Vein endothelial cell (primary cell): ENCODE data around the gene CCNI2. TPM values are rescaled to one million over a fixed set of nuclear protein-coding genes. Genes with fewer than 3 reads are reported as not detected.

Source experiments
- total RNA-seq: library from RNA; depleted of rRNA; stranded (reverse); fragments of >200 nt; gene quantifications from 2 replicates; pipeline ENCODE4 v1.2.3, GENCODE V29; 2012

The CCNI2 gene, protein sequence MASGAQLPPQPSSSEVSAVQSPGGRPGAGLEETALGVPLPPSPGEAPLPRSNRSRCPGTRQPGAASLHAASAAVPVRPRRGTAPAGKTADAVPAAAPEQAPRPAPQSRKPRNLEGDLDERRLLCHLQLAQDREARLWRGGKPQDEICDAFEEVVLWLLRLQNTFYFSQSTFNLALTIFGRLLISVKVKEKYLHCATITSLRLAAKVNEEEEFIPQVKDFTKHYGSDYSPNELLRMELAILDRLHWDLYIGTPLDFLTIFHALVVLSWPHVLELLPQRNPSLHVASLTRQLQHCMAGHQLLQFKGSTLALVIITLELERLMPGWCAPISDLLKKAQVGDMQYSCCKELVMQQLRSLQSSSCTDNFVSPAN
- under 0.01 TPM in 1 of 2 replicates, not detected in the other for total RNA-seq

DNA sequence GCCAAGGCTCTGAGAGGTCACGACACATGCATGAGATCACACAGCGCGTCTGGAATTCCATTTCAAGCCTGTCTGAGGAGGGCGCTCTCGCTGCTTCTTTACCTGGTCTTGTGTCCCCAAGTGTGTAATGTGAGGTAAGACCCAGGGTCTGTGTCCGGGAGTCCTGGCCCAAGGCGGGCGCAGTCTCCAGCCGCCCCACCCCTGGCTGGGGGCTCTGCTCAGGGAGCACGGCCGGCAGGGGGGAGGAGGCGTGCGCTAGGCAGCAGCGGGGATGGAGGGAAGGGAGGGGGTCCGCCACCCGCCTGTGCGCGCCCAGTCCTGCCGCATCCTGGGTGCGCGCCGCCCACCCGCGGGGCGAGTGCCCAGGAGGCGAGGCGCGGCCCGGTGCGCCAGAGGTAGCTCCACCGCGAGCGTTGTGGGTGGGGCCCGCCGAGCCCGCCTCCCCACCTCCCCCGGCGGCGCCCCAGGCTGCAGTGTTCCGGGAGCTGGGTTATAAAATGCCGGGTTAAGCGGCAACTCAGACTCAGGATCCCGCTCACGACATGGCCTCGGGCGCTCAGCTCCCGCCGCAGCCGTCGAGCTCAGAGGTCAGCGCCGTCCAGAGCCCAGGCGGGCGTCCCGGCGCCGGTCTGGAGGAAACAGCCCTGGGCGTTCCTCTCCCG, at the start of gene CCNI2:
TSS of gene CCNI2 (plus strand) at position 473 of the 662 bp plus-strand sequence. CDS start at position 543, 70 bp downstream.

DNA sequence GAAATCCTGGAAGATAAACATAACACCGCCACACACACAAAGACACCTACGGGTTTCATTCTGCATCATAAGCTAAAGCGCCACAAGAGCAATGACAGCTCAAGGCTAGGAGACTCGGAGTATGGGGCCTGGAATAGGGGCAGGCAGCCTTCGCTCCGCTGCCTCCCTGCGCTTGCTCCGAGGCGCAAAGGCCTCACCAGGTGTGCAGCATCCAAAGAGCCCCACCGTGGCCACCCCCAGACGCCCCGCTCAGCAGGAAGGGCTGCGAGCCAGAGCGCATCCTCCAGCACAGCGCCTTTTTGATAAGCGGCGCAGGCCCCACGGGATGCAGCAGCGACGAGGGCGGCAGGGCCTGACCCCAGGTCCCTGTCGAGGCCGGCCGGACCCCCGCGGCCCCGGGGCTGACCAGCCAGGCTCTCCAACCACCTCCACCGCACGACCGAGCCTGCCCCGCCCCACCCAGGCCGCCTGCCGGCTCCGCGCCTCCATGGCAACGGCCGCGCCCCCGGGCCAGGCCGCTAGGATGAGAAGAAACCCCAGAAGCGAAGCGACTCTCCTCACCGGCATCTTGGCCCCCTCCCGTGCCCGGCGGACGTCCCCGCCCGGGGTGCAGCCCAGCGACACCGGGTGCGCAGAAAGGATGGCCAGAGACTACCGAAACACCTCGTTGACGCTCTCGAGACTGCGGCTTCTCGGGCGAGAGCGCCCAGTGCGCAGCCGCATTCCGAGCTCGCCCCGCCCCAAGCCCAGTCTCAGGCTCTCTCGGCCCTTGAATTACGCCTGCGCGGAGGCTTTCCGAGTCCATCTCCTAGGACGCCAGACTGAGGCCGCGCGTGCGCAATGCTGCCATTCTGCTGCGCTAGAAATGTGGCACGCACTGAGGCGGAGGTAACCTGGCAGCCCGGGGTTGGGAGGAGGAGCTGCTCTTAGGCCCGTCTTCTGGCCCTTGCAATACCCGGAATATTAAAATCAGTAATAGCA, 10.1 kb upstream of the CCNI2 start, which contains the start of gene KIF3A:
TSS of gene KIF3A (minus strand) at position 694 of the 981 bp plus-strand sequence. CDS start at position 567, 127 bp downstream.

DNA sequence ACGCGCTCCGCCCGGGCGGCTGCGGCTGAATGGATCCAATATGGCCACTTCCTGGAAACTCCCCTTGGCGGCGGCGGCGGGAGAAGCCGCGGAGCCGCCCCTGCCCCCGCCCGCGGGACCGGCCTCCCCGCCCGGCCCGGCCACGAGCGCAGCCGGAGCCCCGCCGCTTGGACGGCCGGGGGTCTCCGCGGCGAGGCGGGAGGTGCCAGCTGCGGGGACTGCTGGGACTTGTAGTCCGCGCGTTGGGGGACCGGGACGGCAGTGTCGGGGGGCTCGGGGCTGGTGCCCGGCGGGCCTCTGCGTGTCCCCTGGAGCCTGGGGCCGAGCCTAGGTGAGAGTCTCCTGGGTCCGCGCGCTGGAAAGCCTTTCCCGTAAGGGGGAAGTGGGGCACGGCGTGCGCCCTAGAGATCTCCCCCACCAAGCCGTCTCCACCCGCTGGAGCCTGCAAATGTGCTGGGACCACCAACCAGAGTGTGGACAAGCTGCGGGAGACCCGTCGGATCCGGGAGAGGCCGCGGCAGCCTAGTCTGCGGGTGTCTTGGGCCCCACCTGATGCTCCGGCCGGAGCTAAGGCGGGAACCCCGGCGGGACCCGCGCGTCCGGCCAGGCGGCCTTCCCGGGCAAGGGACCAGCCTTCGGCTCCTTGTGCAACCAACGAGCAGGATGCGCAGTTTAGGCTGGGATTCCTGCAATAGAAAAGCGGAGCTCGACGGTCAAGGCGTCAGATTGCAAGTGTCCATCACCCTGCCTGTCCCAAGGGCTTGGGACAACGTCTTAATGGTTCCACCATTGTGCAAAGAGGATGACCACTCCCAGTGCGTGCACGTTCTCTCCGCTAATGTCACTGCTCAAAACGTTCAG, 30.2 kb downstream of the CCNI2 start, which contains the start of gene SEPTIN8:
TSS of gene SEPTIN8 (minus strand) at position 31 of the 861 bp plus-strand sequence. CDS start 102 bp downstream, outside the sequence.

Other genes with a start within 250 kb of the CCNI2 start
- not detected in 2 replicates for gene IL5, start 203.9 kb upstream of the CCNI2 start, total RNA-seq
- 12.4 and 17.3 TPM in 2 replicates for gene RAD50, start 190.4 kb upstream of the CCNI2 start, total RNA-seq
- gene IL13, start 89.3 kb upstream of the CCNI2 start, total RNA-seq, result not detected in 2 replicates
- not detected in 2 replicates for gene IL4, start 73.4 kb upstream of the CCNI2 start, total RNA-seq
- gene KIF3A, start 9.9 kb upstream of the CCNI2 start, total RNA-seq, result 7.5 and 9.1 TPM in 2 replicates
- gene SEPTIN8, start 29.8 kb downstream of the CCNI2 start, total RNA-seq, result 47.9 and 48.3 TPM in 2 replicates
- gene SOWAHA, start 65.9 kb downstream of the CCNI2 start, total RNA-seq, result not detected in 2 replicates
- gene SHROOM1, start 83.2 kb downstream of the CCNI2 start, total RNA-seq, result 8.2 and 9.8 TPM in 2 replicates
- 0.19 and 0.33 TPM in 2 replicates for gene GDF9, start 119.0 kb downstream of the CCNI2 start, total RNA-seq
- 65.9 and 78.7 TPM in 2 replicates for gene UQCRQ, start 119.2 kb downstream of the CCNI2 start, total RNA-seq
- not detected in 2 replicates for gene LEAP2, start 126.2 kb downstream of the CCNI2 start, total RNA-seq
- gene AFF4, start 216.2 kb downstream of the CCNI2 start, total RNA-seq, result 83.9 and 84.4 TPM in 2 replicates